ENCODE results near the gene PTPRQ. TPM values are rescaled to one million over a fixed set of nuclear protein-coding genes. Genes with fewer than 3 reads are reported as not detected.

The PTPRQ gene
- total RNA-seq, 1 donor from 2014 or later = 0.64 TPM

GRCh38 chr12:80681786-80682185 lies 237.8 kb downstream of the PTPRQ start:
- Histone ChIP-seq H3K27ac (no peak overlapping the region), H3K4me3 (no peak overlapping the region), H3K4me1 (no peaks in the 10 kb centered on the region), H3K36me3 (no peaks in the 10 kb centered on the region), H3K9me3 (no peaks in the 10 kb centered on the region), H3K27me3 (no peaks in the 10 kb centered on the region)
- no peak for DNase-seq (ENCODE audit: low spot score in 2 of 2)
- intact Hi-C loops (cut with DNase I) = no loop called here
- no peak for TF ChIP-seq CTCF (IDR thresholded peaks at IDR 0.05)

- Histone ChIP-seq H3K27me3 (no peaks in the 10 kb centered on the region), H3K4me3 (no peak overlapping the region), H3K27ac (no peak overlapping the region), H3K36me3 (no peaks in the 10 kb centered on the region), H3K4me1 (no peaks in the 10 kb centered on the region), H3K9me3 (no peaks in the 10 kb centered on the region)
- no peak for TF ChIP-seq CTCF (IDR thresholded peaks at IDR 0.05)
- intact Hi-C loops (cut with DNase I) = no loop called here
- no peak for DNase-seq (ENCODE audit: low spot score in 2 of 2)
Measured at GRCh38 chr12:80684077-80684495, 240.1 kb downstream of the PTPRQ start.

GRCh38 chr12:80690090-80690489 lies 246.1 kb downstream of the PTPRQ start:
- intact Hi-C loops (cut with DNase I) = no loop called here
- Histone ChIP-seq H3K27me3 (no peaks in the 10 kb centered on the region), H3K4me1 (no peaks in the 10 kb centered on the region), H3K27ac (no peak overlapping the region), H3K36me3 (no peaks in the 10 kb centered on the region), H3K4me3 (no peak overlapping the region), H3K9me3 (no peaks in the 10 kb centered on the region)
- DNase-seq (ENCODE audit: low spot score in 2 of 2) = no peak
- TF ChIP-seq CTCF (IDR thresholded peaks at IDR 0.05) = no peak

- H3K27me3 ChIP-seq = no peaks in the 10 kb centered on the region
- no peak for DNase-seq (ENCODE audit: low spot score in 2 of 2)
- H3K9me3 ChIP-seq = no peaks in the 10 kb centered on the region
- no peaks in the 10 kb centered on the region for H3K4me1 ChIP-seq
- TF ChIP-seq CTCF (IDR thresholded peaks at IDR 0.05) = no peak
- no peak overlapping the region for H3K27ac ChIP-seq
- H3K4me3 ChIP-seq = no peak overlapping the region
- intact Hi-C loops (cut with DNase I) = no loop called here
- H3K36me3 ChIP-seq = no peaks in the 10 kb centered on the region
Measured at GRCh38 chr12:80690513-80690912, 246.5 kb downstream of the PTPRQ start.

- no peak overlapping the region for H3K4me3 ChIP-seq
- no peaks in the 10 kb centered on the region for H3K9me3 ChIP-seq
- no peaks in the 10 kb centered on the region for H3K4me1 ChIP-seq
- H3K36me3 ChIP-seq = no peaks in the 10 kb centered on the region
- no peaks in the 10 kb centered on the region for H3K27me3 ChIP-seq
- intact Hi-C loops (cut with DNase I) = no loop called here
- no peak overlapping the region for H3K27ac ChIP-seq
- DNase-seq (ENCODE audit: low spot score in 2 of 2) = no peak
- no peak for TF ChIP-seq CTCF (IDR thresholded peaks at IDR 0.05)
Measured at GRCh38 chr12:80692114-80692513, 248.1 kb downstream of the PTPRQ start.

- intact Hi-C loops (cut with DNase I) = no loop called here
- TF ChIP-seq CTCF (IDR thresholded peaks at IDR 0.05) = no peak
Measured at GRCh38 chr12:80697270-80697887, 253.3 kb downstream of the PTPRQ start.

More at GRCh38 chr12:80697270-80697887, 253.3 kb downstream of the PTPRQ start:
- DNase-seq (ENCODE audit: low spot score in 2 of 2) = no peak
- no peaks in the 10 kb centered on the region for H3K4me1 ChIP-seq
- H3K27me3 ChIP-seq = no peaks in the 10 kb centered on the region
- no peaks in the 10 kb centered on the region for H3K36me3 ChIP-seq
- no peak overlapping the region for H3K4me3 ChIP-seq
- no peaks in the 10 kb centered on the region for H3K9me3 ChIP-seq
- H3K27ac ChIP-seq = no peak overlapping the region

Measured in ascending aorta (tissue), 2 donors.